H1 (cell line): ENCODE data around the gene SYT13.

Experiments
- CHD2 ChIP-seq: IDR thresholded peaks from 2 replicates; pipeline ENCODE4 v1.6.1; 2012; ENCODE audit warnings: low read length, improper control_type of control experiment
- EZH2 ChIP-seq: fragments of 200-600 bp; sonication (generic); IDR thresholded peaks from 2 replicates; pipeline ENCODE4 v1.7.1; 2012; ENCODE audit warnings: low read depth, mild to moderate bottlenecking, moderate library complexity, low read length, inconsistent platforms; ENCODE audit not compliant: severe bottlenecking
- POLR2AphosphoS5 ChIP-seq: IDR thresholded peaks from 2 replicates; pipeline ENCODE4 v1.6.1; 2011; ENCODE audit warnings: low read depth, low read length
- RXRA ChIP-seq: IDR thresholded peaks from 2 replicates; pipeline ENCODE4 v1.6.1; 2011; ENCODE audit warnings: low read depth, mild to moderate bottlenecking, low read length, moderate library complexity; ENCODE audit not compliant: insufficient read depth
- TF ChIP-seq, protein P1 (sequence below), 3 experiments: IDR thresholded peaks; 1 replicate in 2 of 3; 2 replicates in 1 of 3; pipeline versions ENCODE4 v1.5.1 to v1.6.1; 2011; ENCODE audit warnings: low read length in 3 of 3, mild to moderate bottlenecking in 3 of 3, inconsistent platforms in 2 of 3, low read depth in 1 of 3, moderate library complexity in 1 of 3; ENCODE audit not compliant: insufficient read depth in 1 of 3; ENCODE audit errors: control extremely low read depth in 1 of 3

DNA sequence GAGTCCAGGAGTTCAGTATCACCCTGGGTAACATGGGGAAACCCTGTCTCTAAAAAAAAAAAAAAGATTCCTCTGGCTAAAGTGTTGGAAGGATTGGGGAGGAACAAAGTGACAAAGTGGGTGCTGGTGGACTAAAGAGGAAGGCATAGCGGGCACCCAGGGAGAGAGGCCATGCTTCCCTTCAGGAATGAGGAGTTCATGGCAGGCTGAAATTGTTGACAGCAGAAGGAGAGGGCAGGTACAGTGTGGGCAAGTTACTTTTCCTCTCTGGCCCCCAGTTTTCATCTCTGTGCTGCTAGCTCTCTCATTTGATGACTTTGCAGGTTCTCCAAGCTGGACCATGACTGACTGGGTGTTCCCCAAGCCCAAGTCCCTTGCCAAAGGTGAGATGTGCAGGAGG lies 4.4 kb upstream of the SYT13 start:
- TF ChIP-seq EZH2: no peak
- TF ChIP-seq, protein P1, sequence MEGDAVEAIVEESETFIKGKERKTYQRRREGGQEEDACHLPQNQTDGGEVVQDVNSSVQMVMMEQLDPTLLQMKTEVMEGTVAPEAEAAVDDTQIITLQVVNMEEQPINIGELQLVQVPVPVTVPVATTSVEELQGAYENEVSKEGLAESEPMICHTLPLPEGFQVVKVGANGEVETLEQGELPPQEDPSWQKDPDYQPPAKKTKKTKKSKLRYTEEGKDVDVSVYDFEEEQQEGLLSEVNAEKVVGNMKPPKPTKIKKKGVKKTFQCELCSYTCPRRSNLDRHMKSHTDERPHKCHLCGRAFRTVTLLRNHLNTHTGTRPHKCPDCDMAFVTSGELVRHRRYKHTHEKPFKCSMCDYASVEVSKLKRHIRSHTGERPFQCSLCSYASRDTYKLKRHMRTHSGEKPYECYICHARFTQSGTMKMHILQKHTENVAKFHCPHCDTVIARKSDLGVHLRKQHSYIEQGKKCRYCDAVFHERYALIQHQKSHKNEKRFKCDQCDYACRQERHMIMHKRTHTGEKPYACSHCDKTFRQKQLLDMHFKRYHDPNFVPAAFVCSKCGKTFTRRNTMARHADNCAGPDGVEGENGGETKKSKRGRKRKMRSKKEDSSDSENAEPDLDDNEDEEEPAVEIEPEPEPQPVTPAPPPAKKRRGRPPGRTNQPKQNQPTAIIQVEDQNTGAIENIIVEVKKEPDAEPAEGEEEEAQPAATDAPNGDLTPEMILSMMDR (IDR thresholded peaks at IDR 0.05; ENCODE audit: control extremely low read depth in 1 of 3, insufficient read depth in 1 of 3, low read depth in 1 of 3, low read length in 3 of 3): no peak
- no peak for TF ChIP-seq POLR2AphosphoS5
- no peak for TF ChIP-seq CHD2
- TF ChIP-seq RXRA: no peak
